Neural progenitor cell (in vitro differentiated cells): Measurements from ENCODE around the gene SND1. TPM values are rescaled to one million over a fixed set of nuclear protein-coding genes. Genes with fewer than 3 reads are reported as not detected.
A peak's percentile ranks its signal among the peaks of the same experiment; 100 is the strongest.

ENCODE experiments used
- DNase-seq: peaks from one replicate; pipeline ENCODE4 v3.0.0-alpha.2; 2016; ENCODE audit warnings: low spot score
- H2AFZ ChIP-seq: fragments of 200-600 bp; sonication (generic); replicated peaks from 2 replicates; pipeline ENCODE4 v1.6.1; 2016; ENCODE audit warnings: antibody characterized with exemption
- H3F3A ChIP-seq: fragments of 200-600 bp; sonication (generic); 2 replicates; pipeline ENCODE4 v1.6.1; 2016; ENCODE audit warnings: antibody characterized with exemption, low read depth
- H3K27ac ChIP-seq: fragments of 200-600 bp; sonication (generic); 2 replicates; pipeline ENCODE4 v1.5.1; 2016; ENCODE audit warnings: mild to moderate bottlenecking
- H3K27me3 ChIP-seq: fragments of 200-600 bp; sonication (generic); 2 replicates; pipeline ENCODE4 v1.6.1; 2016; ENCODE audit warnings: mild to moderate bottlenecking, moderate library complexity
- H3K36me3 ChIP-seq: fragments of 200-600 bp; sonication (generic); 2 replicates; pipeline ENCODE4 v1.5.1; 2016
- H3K4me1 ChIP-seq: fragments of 200-600 bp; sonication (generic); 2 replicates; pipeline ENCODE4 v1.6.1; 2016; ENCODE audit warnings: mixed run types
- H3K4me2 ChIP-seq: fragments of 200-600 bp; sonication (generic); 2 replicates; pipeline ENCODE4 v1.6.1; 2016
- H3K4me3 ChIP-seq: fragments of 200-600 bp; sonication (generic); 2 replicates; pipeline ENCODE4 v1.5.1; 2016
- H3K79me2 ChIP-seq: fragments of 200-600 bp; sonication (generic); 2 replicates; pipeline ENCODE4 v1.6.1; 2016; ENCODE audit warnings: low read depth
- H3K9ac ChIP-seq: fragments of 200-600 bp; sonication (generic); 2 replicates; pipeline ENCODE4 v1.6.1; 2016
- H3K9me3 ChIP-seq: fragments of 200-600 bp; sonication (generic); 2 replicates; pipeline ENCODE4 v1.5.1; 2016; ENCODE audit warnings: low read depth
- H4K20me1 ChIP-seq: fragments of 200-600 bp; sonication (generic); 2 replicates; pipeline ENCODE4 v1.6.1; 2016; ENCODE audit warnings: low read depth
- H3K27ac Mint-ChIP-seq: 3 replicates; pipeline ENCODE4 v1.8.0; 2021; ENCODE audit warnings: mixed read lengths
- H3K27me3 Mint-ChIP-seq: 2 replicates; pipeline ENCODE4 v1.8.0; 2022; ENCODE audit warnings: low read depth, mild to moderate bottlenecking, inconsistent platforms, moderate library complexity, mixed read lengths; ENCODE audit not compliant: insufficient read depth
- H3K36me3 Mint-ChIP-seq: 3 replicates; pipeline ENCODE4 v1.8.0; 2021; ENCODE audit warnings: mixed read lengths
- H3K4me1 Mint-ChIP-seq: 3 replicates; pipeline ENCODE4 v1.8.0; 2021; ENCODE audit warnings: mixed read lengths
- H3K4me3 Mint-ChIP-seq: 3 replicates; pipeline ENCODE4 v1.8.0; 2021; ENCODE audit warnings: mild to moderate bottlenecking, moderate library complexity, mixed read lengths
- H3K9me3 Mint-ChIP-seq: 3 replicates; pipeline ENCODE4 v1.8.0; 2020; ENCODE audit warnings: mixed read lengths
- EZH2 ChIP-seq: fragments of 200-600 bp; sonication (generic); IDR thresholded peaks from 2 replicates; pipeline ENCODE4 v1.6.1; 2017; ENCODE audit warnings: antibody characterized with exemption, mild to moderate bottlenecking, moderate library complexity
- EZH2phosphoT487 ChIP-seq: fragments of 200-600 bp; sonication (generic); IDR thresholded peaks from 2 replicates; pipeline ENCODE4 v1.6.1; 2017; ENCODE audit warnings: antibody characterized with exemption
- total RNA-seq: library from RNA; depleted of rRNA; stranded (reverse); fragments of >200 nt; gene quantifications from 2 replicates; pipeline ENCODE4 v1.2.3, GENCODE V29; 2015; ENCODE audit warnings: low replicate concordance
- TF ChIP-seq, protein P1 (sequence below): fragments of 200-600 bp; sonication (generic); IDR thresholded peaks from 2 replicates; pipeline ENCODE4 v1.5.1; 2017; ENCODE audit warnings: antibody characterized with exemption, mild to moderate bottlenecking

Gene SND1
- total RNA-seq, 1 donor from 2014 or later, result 154 TPM

DNA sequence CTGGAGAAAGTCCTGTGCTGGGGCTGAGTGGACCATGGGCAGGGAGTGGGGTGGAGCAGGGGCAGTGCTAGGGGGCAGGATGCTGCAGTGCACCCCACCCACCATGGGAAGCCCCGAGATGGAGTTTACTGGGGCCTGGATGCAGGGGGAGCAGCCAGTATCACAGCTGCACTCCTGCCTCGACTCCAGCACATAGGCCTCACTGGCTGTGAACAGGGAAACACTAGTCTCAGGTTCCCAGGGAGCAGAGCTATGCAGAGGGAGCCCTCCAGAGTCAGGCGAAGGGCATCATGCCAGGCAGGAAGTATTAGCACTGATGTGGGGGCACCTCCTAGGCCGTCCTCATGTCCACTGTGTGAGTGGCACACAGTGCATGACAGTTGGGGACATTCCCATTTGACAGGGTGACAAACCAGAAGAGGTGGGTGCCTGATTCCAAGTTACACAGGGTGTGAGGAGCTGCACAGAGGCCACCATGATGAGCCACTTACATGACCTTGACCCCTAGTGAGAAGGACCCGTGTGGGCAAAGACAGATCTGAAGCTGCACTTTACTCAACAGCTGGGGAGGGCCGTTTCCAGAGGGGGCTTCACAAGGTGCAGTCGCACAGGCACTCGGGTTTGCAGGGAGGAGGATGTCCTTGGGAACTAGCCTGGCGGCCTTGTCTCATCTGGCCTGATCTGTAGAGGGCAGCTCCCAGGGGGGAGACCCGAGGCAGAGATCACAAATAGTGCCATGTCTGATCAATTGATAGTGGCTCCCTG is 449.1 kb downstream of the SND1 start:
- Histone ChIP-seq H3K36me3 (no peaks in the 10 kb centered on the region), H3K27ac (no peak overlapping the region), H3K4me1 (no peaks in the 10 kb centered on the region), H3K4me3 (no peak overlapping the region), H3F3A (no peaks in the 10 kb centered on the region), H3K27me3 (peaks cover 34% of the 10 kb centered on the region), H3K9me3 (no peaks in the 10 kb centered on the region), H4K20me1 (no peaks in the 10 kb centered on the region), H3K79me2 (no peaks in the 10 kb centered on the region), H3K9ac (no peak overlapping the region), H2AFZ (no peak overlapping the region), H3K4me2 (no peak overlapping the region)
- Mint-ChIP-seq H3K27me3 (peaks cover 14% of the 10 kb centered on the region), H3K4me3 (no peak overlapping the region), H3K36me3 (no peaks in the 10 kb centered on the region), H3K4me1 (peaks cover 14% of the 10 kb centered on the region), H3K9me3 (peaks cover 3% of the 10 kb centered on the region), H3K27ac (peak overlapping the region; percentile 2)
- TF ChIP-seq EZH2 (no peak), EZH2phosphoT487 (no peak)
- TF ChIP-seq, protein P1, sequence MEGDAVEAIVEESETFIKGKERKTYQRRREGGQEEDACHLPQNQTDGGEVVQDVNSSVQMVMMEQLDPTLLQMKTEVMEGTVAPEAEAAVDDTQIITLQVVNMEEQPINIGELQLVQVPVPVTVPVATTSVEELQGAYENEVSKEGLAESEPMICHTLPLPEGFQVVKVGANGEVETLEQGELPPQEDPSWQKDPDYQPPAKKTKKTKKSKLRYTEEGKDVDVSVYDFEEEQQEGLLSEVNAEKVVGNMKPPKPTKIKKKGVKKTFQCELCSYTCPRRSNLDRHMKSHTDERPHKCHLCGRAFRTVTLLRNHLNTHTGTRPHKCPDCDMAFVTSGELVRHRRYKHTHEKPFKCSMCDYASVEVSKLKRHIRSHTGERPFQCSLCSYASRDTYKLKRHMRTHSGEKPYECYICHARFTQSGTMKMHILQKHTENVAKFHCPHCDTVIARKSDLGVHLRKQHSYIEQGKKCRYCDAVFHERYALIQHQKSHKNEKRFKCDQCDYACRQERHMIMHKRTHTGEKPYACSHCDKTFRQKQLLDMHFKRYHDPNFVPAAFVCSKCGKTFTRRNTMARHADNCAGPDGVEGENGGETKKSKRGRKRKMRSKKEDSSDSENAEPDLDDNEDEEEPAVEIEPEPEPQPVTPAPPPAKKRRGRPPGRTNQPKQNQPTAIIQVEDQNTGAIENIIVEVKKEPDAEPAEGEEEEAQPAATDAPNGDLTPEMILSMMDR, result no peak
- DNase-seq, result no peak

- Histone ChIP-seq H3K4me2 (no peak overlapping the region), H3K79me2 (no peaks in the 10 kb centered on the region), H3K9me3 (no peaks in the 10 kb centered on the region), H3F3A (no peaks in the 10 kb centered on the region), H3K27me3 (peaks cover 34% of the 10 kb centered on the region), H3K36me3 (no peaks in the 10 kb centered on the region), H3K4me3 (no peak overlapping the region), H4K20me1 (no peaks in the 10 kb centered on the region), H3K9ac (no peak overlapping the region), H2AFZ (no peak overlapping the region), H3K27ac (no peak overlapping the region), H3K4me1 (no peaks in the 10 kb centered on the region)
- peaks cover 14% of the 10 kb centered on the region for H3K27me3 Mint-ChIP-seq
- peak overlapping the region; percentile 46 for H3K4me3 Mint-ChIP-seq
- TF ChIP-seq, protein P1, result no peak
- TF ChIP-seq EZH2phosphoT487, result no peak
- no peak for TF ChIP-seq EZH2
- peaks cover 14% of the 10 kb centered on the region for H3K4me1 Mint-ChIP-seq
- no peak for DNase-seq
- peaks cover 3% of the 10 kb centered on the region for H3K9me3 Mint-ChIP-seq
- H3K27ac Mint-ChIP-seq, result no peak overlapping the region
- no peaks in the 10 kb centered on the region for H3K36me3 Mint-ChIP-seq
Measured at GRCh38 chr7:128102490-128103291, 450.7 kb downstream of the SND1 start.

DNA sequence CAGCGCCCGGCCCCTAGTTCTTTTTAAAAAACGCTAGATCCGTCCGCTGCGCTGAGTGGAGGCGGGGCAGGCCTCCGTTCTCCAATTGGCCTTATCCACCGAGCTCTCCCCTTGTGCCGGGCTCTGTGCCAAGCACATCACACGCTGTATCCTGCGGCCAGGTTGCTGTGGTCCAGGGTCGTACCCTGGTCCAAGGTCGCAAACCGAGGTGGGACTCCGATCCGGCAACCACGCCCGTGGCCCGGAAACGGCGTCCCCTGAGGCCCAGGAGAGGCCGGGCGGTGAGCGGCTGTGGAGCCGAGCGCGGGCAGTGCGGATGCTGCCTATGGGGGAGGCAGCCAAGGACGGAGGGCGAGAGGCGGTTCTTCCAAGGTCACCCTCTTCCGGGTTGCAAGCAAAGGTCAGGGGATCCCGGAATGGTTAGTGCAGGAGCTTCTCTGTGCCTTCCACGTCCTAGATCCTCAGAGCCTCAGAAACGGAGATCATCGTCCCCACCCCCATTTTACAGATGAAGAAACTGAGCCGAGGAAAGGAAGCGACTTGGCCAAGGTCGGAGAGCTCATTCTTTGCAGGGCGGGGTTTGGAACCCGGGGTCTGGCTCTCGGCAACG is 451.6 kb downstream of the SND1 start:
- Histone ChIP-seq H3K4me1 (no peaks in the 10 kb centered on the region), H3K79me2 (no peaks in the 10 kb centered on the region), H3K9ac (no peak overlapping the region), H3K27me3 (peaks cover 40% of the 10 kb centered on the region), H3K9me3 (no peaks in the 10 kb centered on the region), H4K20me1 (no peaks in the 10 kb centered on the region), H3K4me2 (peak overlapping the region; percentile 54), H3K36me3 (no peaks in the 10 kb centered on the region), H2AFZ (no peak overlapping the region), H3K4me3 (peak overlapping the region; percentile 22), H3K27ac (no peak overlapping the region), H3F3A (no peaks in the 10 kb centered on the region)
- Mint-ChIP-seq H3K4me1 (peaks cover 14% of the 10 kb centered on the region), H3K27ac (no peak overlapping the region), H3K36me3 (no peaks in the 10 kb centered on the region), H3K4me3 (no peak overlapping the region), H3K9me3 (peaks cover 3% of the 10 kb centered on the region), H3K27me3 (peaks cover 16% of the 10 kb centered on the region)
- no peak for DNase-seq
- TF ChIP-seq EZH2, result no peak
- no peak for TF ChIP-seq EZH2phosphoT487
- TF ChIP-seq, protein P1, result no peak
